Dendritic cell treated with granulocyte-macrophage colony-stimulating factor and Interleukin-4, amounts not matched to agents 40 ng/mL and 50 ng/mL, for 4 days (primary cell): Measurements from ENCODE around the gene ATL2.

Experiments
- H3K27ac Mint-ChIP-seq: one replicate; pipeline ENCODE4 v1.8.0; 2022; ENCODE audit warnings: mild to moderate bottlenecking, mixed read lengths
- H3K27me3 Mint-ChIP-seq: one replicate; pipeline ENCODE4 v1.8.0; 2022; ENCODE audit warnings: mild to moderate bottlenecking, mixed read lengths
- H3K36me3 Mint-ChIP-seq: one replicate; pipeline ENCODE4 v1.8.0; 2022; ENCODE audit warnings: low read depth, mixed read lengths
- H3K4me1 Mint-ChIP-seq: one replicate; pipeline ENCODE4 v1.8.0; 2022; ENCODE audit warnings: low read depth, mixed read lengths
- H3K4me3 Mint-ChIP-seq: one replicate; pipeline ENCODE4 v1.8.0; 2022; ENCODE audit warnings: mild to moderate bottlenecking, moderate library complexity, mixed read lengths
- H3K9me3 Mint-ChIP-seq: one replicate; pipeline ENCODE4 v1.8.0; 2022; ENCODE audit warnings: mixed read lengths
- intact Hi-C: fragments of 100-400 bp; cut with micrococcal nuclease; formaldehyde crosslinking; loops from one replicate; pipeline ENCODE4 v1.15.0; 2022

Gene ATL2

DNA sequence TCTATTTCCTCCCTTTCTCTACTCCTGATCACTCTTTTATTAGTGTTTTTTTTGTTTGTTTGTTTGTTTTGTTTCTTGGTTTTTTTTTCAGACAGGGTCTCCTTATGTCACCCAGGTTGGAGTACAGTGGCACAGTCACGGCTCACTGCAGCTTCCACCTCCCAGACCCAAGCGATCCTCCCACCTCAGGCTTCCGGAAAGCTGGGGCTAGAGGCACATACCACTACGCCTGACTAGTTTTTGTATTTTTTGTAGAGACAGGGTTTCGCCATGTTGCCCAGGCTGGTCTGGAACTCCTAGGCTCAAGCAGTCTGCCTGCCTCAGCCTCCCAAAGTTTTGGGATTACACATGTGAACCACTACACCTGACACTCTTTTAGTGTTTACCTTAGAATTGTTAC is 122.3 kb downstream of the ATL2 start:
- Mint-ChIP-seq H3K4me3 (no peak overlapping the region), H3K27me3 (no peaks in the 10 kb centered on the region), H3K9me3 (no peaks in the 10 kb centered on the region), H3K4me1 (peaks cover 9% of the 10 kb centered on the region), H3K27ac (no peak overlapping the region), H3K36me3 (no peaks in the 10 kb centered on the region)
- intact Hi-C loops: no loop called here

DNA sequence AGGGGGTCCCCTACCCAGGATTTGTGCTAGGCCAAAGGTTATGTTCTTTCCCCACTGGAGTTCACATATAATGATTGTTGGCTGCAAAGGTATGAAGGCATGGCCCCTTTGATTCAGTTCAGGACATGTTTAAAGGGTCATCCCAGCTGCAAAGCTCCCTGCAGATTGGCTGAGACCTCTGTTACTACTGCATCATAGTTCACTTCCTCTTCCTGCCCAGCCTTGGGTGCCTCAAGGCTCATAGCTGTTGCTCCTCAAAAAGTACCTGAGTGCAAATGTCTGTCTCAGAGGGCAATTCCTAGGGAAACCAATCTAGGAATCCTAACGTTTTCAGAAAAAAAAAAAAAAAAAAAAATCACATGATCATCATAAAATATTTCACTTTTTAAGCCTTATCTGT is 125.1 kb downstream of the ATL2 start:
- H3K4me3 Mint-ChIP-seq: no peak overlapping the region
- H3K9me3 Mint-ChIP-seq: no peaks in the 10 kb centered on the region
- no peak overlapping the region for H3K27ac Mint-ChIP-seq
- H3K27me3 Mint-ChIP-seq: no peaks in the 10 kb centered on the region
- intact Hi-C loops: no loop called here
- no peaks in the 10 kb centered on the region for H3K4me1 Mint-ChIP-seq
- no peaks in the 10 kb centered on the region for H3K36me3 Mint-ChIP-seq

DNA sequence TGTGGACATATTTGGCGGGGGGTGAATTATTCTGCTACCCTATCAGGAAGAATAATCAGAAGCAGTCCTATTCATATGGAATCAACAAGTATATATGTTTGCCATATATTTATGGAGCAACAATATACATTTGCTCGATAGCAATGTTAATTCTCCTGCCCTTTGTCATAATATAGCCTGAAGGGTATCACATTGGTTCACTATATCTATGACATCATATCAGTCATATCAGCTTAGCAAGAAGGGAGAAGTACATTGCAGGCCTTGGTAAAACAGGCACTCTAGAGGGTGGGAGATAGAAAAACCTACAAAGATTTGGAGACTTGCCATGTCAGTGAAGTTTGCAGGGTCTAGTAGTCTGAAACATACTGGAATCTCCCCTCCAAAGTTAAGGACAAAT is 128.4 kb downstream of the ATL2 start:
- Mint-ChIP-seq H3K4me1 (peaks cover 7% of the 10 kb centered on the region), H3K9me3 (no peaks in the 10 kb centered on the region), H3K36me3 (no peaks in the 10 kb centered on the region), H3K27ac (no peak overlapping the region), H3K4me3 (no peak overlapping the region), H3K27me3 (peaks cover 3% of the 10 kb centered on the region)
- intact Hi-C loops: no loop called here

DNA sequence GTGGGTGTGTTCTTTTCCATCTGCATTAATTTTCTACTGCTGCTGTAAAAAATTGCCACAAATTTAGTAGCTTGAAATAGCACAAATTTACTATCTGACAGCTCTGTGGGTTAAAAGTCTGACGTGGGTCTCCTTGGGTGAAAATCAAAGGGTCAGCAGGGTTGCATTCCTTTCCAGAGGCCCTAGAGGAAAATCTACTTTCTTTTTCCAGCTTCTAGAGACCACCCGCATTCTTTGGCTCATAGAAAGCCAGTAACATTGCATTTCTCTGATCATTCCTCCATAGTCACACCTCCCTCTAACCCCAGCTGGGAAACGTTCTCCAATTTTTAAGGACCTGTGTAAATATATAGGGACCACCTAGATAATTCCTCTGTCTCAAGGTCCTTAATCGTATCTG is 128.8 kb downstream of the ATL2 start:
- Mint-ChIP-seq H3K36me3 (no peaks in the 10 kb centered on the region), H3K4me1 (peaks cover 7% of the 10 kb centered on the region), H3K4me3 (no peak overlapping the region), H3K9me3 (no peaks in the 10 kb centered on the region), H3K27ac (no peak overlapping the region), H3K27me3 (peaks cover 3% of the 10 kb centered on the region)
- intact Hi-C loops: no loop called here

DNA sequence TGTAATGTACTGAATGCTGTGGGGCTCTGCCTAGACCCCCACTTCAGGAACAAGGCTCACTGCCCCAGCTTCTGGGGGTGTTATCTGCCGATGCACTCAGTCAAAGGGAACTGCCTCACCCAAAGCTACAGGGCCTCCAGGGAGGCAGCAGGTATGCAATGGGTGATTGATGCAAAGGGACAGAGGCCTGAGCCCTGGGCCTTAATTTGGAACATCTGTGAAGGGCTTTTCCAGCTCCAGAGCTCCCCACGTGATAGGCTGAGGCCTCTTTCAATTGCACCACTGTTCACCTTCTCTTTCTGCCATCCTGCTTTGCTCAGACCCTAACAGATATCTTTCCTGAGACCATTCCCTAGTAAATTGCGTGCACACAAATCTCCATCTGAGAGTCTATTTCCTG is 131.0 kb downstream of the ATL2 start:
- Mint-ChIP-seq H3K36me3 (no peaks in the 10 kb centered on the region), H3K27me3 (peaks cover 5% of the 10 kb centered on the region), H3K4me1 (peaks cover 7% of the 10 kb centered on the region), H3K9me3 (no peaks in the 10 kb centered on the region), H3K27ac (no peak overlapping the region), H3K4me3 (no peak overlapping the region)
- intact Hi-C loops: no loop called here

DNA sequence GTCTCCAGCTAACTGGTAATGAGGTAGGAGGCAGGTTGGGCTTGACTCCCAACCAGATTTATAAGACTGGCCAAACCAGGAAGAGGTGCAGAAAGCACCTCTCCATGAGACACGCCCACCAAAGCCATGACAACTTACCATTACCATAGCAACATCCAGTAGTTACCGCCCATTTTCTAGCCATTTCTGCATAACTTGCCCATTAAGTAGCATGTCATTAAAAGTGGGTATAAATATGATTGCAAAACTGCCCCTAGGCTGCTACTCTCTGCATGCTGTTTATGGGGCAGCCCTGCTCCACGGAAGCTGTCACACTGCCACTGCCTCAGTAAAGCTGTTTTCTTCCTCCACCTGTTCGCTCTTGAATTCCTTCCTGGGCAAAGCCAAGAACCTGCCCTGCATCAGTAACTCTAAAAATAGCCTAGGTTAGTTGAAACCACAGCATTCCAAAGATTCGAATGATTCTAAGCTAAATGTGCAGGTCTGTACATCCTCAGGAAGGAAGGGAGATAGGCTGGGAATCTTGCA is 131.9 kb downstream of the ATL2 start:
- Mint-ChIP-seq H3K4me1 (peaks cover 7% of the 10 kb centered on the region), H3K27ac (no peak overlapping the region), H3K4me3 (no peak overlapping the region), H3K36me3 (no peaks in the 10 kb centered on the region), H3K27me3 (peaks cover 5% of the 10 kb centered on the region), H3K9me3 (no peaks in the 10 kb centered on the region)
- intact Hi-C loops: no loop called here

DNA sequence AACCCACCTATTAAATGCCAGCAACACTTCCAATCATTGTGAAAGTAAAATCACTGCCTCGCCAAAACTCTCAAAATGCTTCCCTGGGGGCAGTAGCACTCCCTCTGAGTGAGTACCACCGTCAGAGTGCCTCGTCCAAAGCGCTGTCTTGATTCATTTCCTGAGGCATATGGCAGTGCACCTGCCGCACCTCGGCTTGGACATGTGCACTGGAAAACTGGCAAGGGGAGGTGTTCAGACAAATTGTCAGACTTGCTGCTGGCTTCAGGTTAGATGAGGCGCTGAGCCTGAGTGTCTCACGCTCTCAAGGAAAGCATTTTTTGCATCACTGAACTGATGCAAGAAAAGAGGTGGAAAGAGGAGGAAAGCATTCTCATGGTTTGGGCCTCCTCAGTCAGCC is 132.8 kb downstream of the ATL2 start:
- no peaks in the 10 kb centered on the region for H3K9me3 Mint-ChIP-seq
- H3K27ac Mint-ChIP-seq: no peak overlapping the region
- peaks cover 9% of the 10 kb centered on the region for H3K27me3 Mint-ChIP-seq
- peaks cover 7% of the 10 kb centered on the region for H3K4me1 Mint-ChIP-seq
- H3K36me3 Mint-ChIP-seq: no peaks in the 10 kb centered on the region
- intact Hi-C loops: no loop called here
- no peak overlapping the region for H3K4me3 Mint-ChIP-seq
